Skeletal muscle satellite cell (primary cell): ENCODE results near the gene KIR2DL3.
"Not testable (repeated sequence)": the region's sequence is repeated elsewhere in the genome, so short reads cannot be mapped to it uniquely, and the experiment has no call there.

Experiments
- H3K27me3 ChIP-seq: 2 replicates; pipeline ENCODE4 v1.7.0; 2013; ENCODE audit warnings: low read length; ENCODE audit not compliant: control insufficient read depth, insufficient read depth
- H3K36me3 ChIP-seq: 2 replicates; pipeline ENCODE4 v1.7.0; 2013; ENCODE audit warnings: mild to moderate bottlenecking, control low read depth, low read length; ENCODE audit not compliant: insufficient read depth
- H3K4me1 ChIP-seq: 2 replicates; pipeline ENCODE4 v1.7.0; 2013; ENCODE audit warnings: low read length; ENCODE audit not compliant: control insufficient read depth, insufficient read depth
- H3K4me2 ChIP-seq: 2 replicates; pipeline ENCODE4 v1.7.0; 2013; ENCODE audit warnings: mild to moderate bottlenecking, low read length
- H3K4me3 ChIP-seq: 2 replicates; pipeline ENCODE4 v1.7.0; 2013; ENCODE audit warnings: low read length
- H3K9ac ChIP-seq: 2 replicates; pipeline ENCODE4 v1.7.0; 2013; ENCODE audit warnings: mild to moderate bottlenecking, low read depth, low read length, moderate library complexity
- H3K9me3 ChIP-seq: replicated peaks from 2 replicates; pipeline ENCODE4 v1.7.0; 2013; ENCODE audit warnings: mild to moderate bottlenecking, control low read depth, low read length

The KIR2DL3 gene

GRCh38 chr19:54747614-54748322, 9.5 kb downstream of the KIR2DL3 start:
- not testable (repeated sequence) for H3K4me2 ChIP-seq, H3K4me3 ChIP-seq, H3K36me3 ChIP-seq, H3K27me3 ChIP-seq, H3K9me3 ChIP-seq, H3K4me1 ChIP-seq, H3K9ac ChIP-seq

- H3K4me2 ChIP-seq, H3K4me3 ChIP-seq, H3K27me3 ChIP-seq, H3K4me1 ChIP-seq, H3K9me3 ChIP-seq, H3K36me3 ChIP-seq, H3K9ac ChIP-seq: not testable (repeated sequence)
These were observed 12.0 kb downstream of the KIR2DL3 start for GRCh38 chr19:54750276-54750675.

GRCh38 chr19:54756204-54757110, 18.1 kb downstream of the KIR2DL3 start:
- not testable (repeated sequence) for H3K9me3 ChIP-seq, H3K4me3 ChIP-seq, H3K4me2 ChIP-seq, H3K4me1 ChIP-seq, H3K27me3 ChIP-seq, H3K36me3 ChIP-seq, H3K9ac ChIP-seq

GRCh38 chr19:54758577-54758976, 20.3 kb downstream of the KIR2DL3 start:
- not testable (repeated sequence) for H3K36me3 ChIP-seq, H3K9ac ChIP-seq, H3K4me3 ChIP-seq, H3K4me1 ChIP-seq, H3K4me2 ChIP-seq, H3K9me3 ChIP-seq, H3K27me3 ChIP-seq

- not testable (repeated sequence) for H3K4me3 ChIP-seq
These were observed 25.9 kb downstream of the KIR2DL3 start for GRCh38 chr19:54764219-54764618.

GRCh38 chr19:54766464-54766863, 28.2 kb downstream of the KIR2DL3 start:
- H3K36me3 ChIP-seq, H3K4me2 ChIP-seq, H3K4me3 ChIP-seq, H3K4me1 ChIP-seq, H3K9me3 ChIP-seq, H3K9ac ChIP-seq, H3K27me3 ChIP-seq: not testable (repeated sequence)

More at GRCh38 chr19:54764219-54764618, 25.9 kb downstream of the KIR2DL3 start:
- H3K27me3 ChIP-seq, H3K4me1 ChIP-seq, H3K9ac ChIP-seq, H3K4me2 ChIP-seq, H3K36me3 ChIP-seq, H3K9me3 ChIP-seq: not testable (repeated sequence)

- H3K9me3 ChIP-seq, H3K4me3 ChIP-seq, H3K4me2 ChIP-seq, H3K27me3 ChIP-seq, H3K4me1 ChIP-seq, H3K9ac ChIP-seq, H3K36me3 ChIP-seq: not testable (repeated sequence)
These were observed 31.3 kb downstream of the KIR2DL3 start, which contains the start of gene KIR2DL1 for GRCh38 chr19:54769646-54770045. TSS of gene KIR2DL1 (plus strand) at chr19:54769793. CDS start at chr19:54769851, 58 bp downstream.

- not testable (repeated sequence) for H3K9me3 ChIP-seq, H3K4me1 ChIP-seq, H3K36me3 ChIP-seq, H3K9ac ChIP-seq, H3K4me3 ChIP-seq, H3K27me3 ChIP-seq, H3K4me2 ChIP-seq
These were observed 32.2 kb downstream of the KIR2DL3 start for GRCh38 chr19:54770511-54770910.

- not testable (repeated sequence) for H3K4me3 ChIP-seq, H3K4me2 ChIP-seq, H3K27me3 ChIP-seq, H3K4me1 ChIP-seq, H3K9me3 ChIP-seq, H3K9ac ChIP-seq, H3K36me3 ChIP-seq
These were observed 33.0 kb downstream of the KIR2DL3 start for GRCh38 chr19:54771018-54771960.

GRCh38 chr19:54772666-54773065, 34.4 kb downstream of the KIR2DL3 start:
- not testable (repeated sequence) for H3K4me2 ChIP-seq, H3K9ac ChIP-seq, H3K27me3 ChIP-seq, H3K4me1 ChIP-seq, H3K9me3 ChIP-seq, H3K4me3 ChIP-seq, H3K36me3 ChIP-seq

- H3K4me2 ChIP-seq, H3K4me3 ChIP-seq, H3K9ac ChIP-seq, H3K4me1 ChIP-seq, H3K9me3 ChIP-seq, H3K27me3 ChIP-seq, H3K36me3 ChIP-seq: not testable (repeated sequence)
These were observed 36.9 kb downstream of the KIR2DL3 start for GRCh38 chr19:54775095-54775815.
